Measurements from ENCODE around the gene RNF224. TPM values are rescaled to one million over a fixed set of nuclear protein-coding genes. Genes with fewer than 3 reads are reported as not detected.

The RNF224 gene
- total and polyA plus RNA-seq, 4 donors, result not detected

- Histone ChIP-seq H3K4me1 (ENCODE audit: control insufficient read depth in 4 of 4, insufficient read depth in 4 of 4, low read length in 3 of 4) (peaks cover 2 to 26% (median 16%) of the 10 kb centered on the region in 4 donors), H3K9me3 (ENCODE audit: control insufficient read depth in 4 of 4, low read length in 3 of 4) (no peaks in the 10 kb centered on the region), H3K27me3 (ENCODE audit: control insufficient read depth in 4 of 4, insufficient read depth in 4 of 4, low read length in 3 of 4) (no peaks in the 10 kb centered on the region), H3K4me3 (ENCODE audit: low read depth in 1 of 3, low read length in 3 of 3) (no peak overlapping the region), H3K27ac (ENCODE audit: low read depth in 1 of 2, low read length in 2 of 2) (no peak overlapping the region), H3K36me3 (ENCODE audit: control insufficient read depth in 4 of 4, insufficient read depth in 3 of 4, low read depth in 1 of 4, low read length in 3 of 4) (peaks cover 0 to 11% (median 5%) of the 10 kb centered on the region in 4 donors), H3K9ac (ENCODE audit: low read depth in 1 of 2, low read length in 2 of 2) (no peak overlapping the region)
- no peak for TF ChIP-seq EGR1 (IDR thresholded peaks at IDR 0.05; ENCODE audit: low read depth in 2 of 2)
- no peak for TF ChIP-seq FOXA2 (IDR thresholded peaks at IDR 0.05)
- no peak for TF ChIP-seq SP1 (IDR thresholded peaks at IDR 0.05)
- no peak for TF ChIP-seq ZBTB33 (IDR thresholded peaks at IDR 0.05)
- 90% methylated on average over 25 of the region's 25 CpGs for WGBS
- DNase-seq (ENCODE audit: low spot score), result no peak
These were observed 18.4 kb downstream of the RNF224 start for GRCh38 chr9:137245450-137246421.

GRCh38 chr9:137247135-137247915 lies 20.0 kb downstream of the RNF224 start:
- no peak for TF ChIP-seq RXRA (IDR thresholded peaks at IDR 0.05)
- no peak for TF ChIP-seq HNF4G (IDR thresholded peaks at IDR 0.05)
- no peak for TF ChIP-seq ATF3 (IDR thresholded peaks at IDR 0.05)
- TF ChIP-seq CTCF (IDR thresholded peaks at IDR 0.05; ENCODE audit: low read depth, low read length, missing input control), result no peak
- no peak for TF ChIP-seq TAF1 (conservative IDR thresholded peaks at IDR 0.05)
- TF ChIP-seq EGR1 (IDR thresholded peaks at IDR 0.05; ENCODE audit: low read depth in 2 of 2), result no peak
- no peak for TF ChIP-seq MAX (IDR thresholded peaks at IDR 0.05)
- no peak for TF ChIP-seq JUND (IDR thresholded peaks at IDR 0.05)
- no peak for TF ChIP-seq REST (IDR thresholded peaks at IDR 0.05)
- H3K27ac ChIP-seq (ENCODE audit: low read depth in 1 of 2, low read length in 2 of 2), result no peak overlapping the region
- no peak for DNase-seq (ENCODE audit: low spot score)

More at GRCh38 chr9:137247135-137247915, 20.0 kb downstream of the RNF224 start:
- no peaks in the 10 kb centered on the region for H3K9me3 ChIP-seq (ENCODE audit: control insufficient read depth in 4 of 4, low read length in 3 of 4)
- no peak overlapping the region for H3K4me3 ChIP-seq (ENCODE audit: low read depth in 1 of 3, low read length in 3 of 3)
- WGBS, result 61% methylated on average over 20 of the region's 20 CpGs
- H3K27me3 ChIP-seq (ENCODE audit: control insufficient read depth in 4 of 4, insufficient read depth in 4 of 4, low read length in 3 of 4), result no peaks in the 10 kb centered on the region
- H3K36me3 ChIP-seq (ENCODE audit: control insufficient read depth in 4 of 4, insufficient read depth in 3 of 4, low read depth in 1 of 4, low read length in 3 of 4), result peaks cover 0 to 11% (median 5%) of the 10 kb centered on the region in 4 donors
- H3K4me1 ChIP-seq (ENCODE audit: control insufficient read depth in 4 of 4, insufficient read depth in 4 of 4, low read length in 3 of 4), result peaks cover 2 to 21% (median 11%) of the 10 kb centered on the region in 4 donors
- H3K9ac ChIP-seq (ENCODE audit: low read depth in 1 of 2, low read length in 2 of 2), result peak overlapping the region in 1 of 2 donors; percentile 53
